NCI-H524 (cell line): Measurements from ENCODE around the gene RNF14.
"Not testable (repeated sequence)": the region's sequence is repeated elsewhere in the genome, so short reads cannot be mapped to it uniquely, and the experiment has no call there.

Experiments
- DNase-seq, 2 experiments: peaks; one replicate each; lab custom pipeline; 2025; lab: John Stamatoyannopoulos, UW

RNF14 gene

DNA sequence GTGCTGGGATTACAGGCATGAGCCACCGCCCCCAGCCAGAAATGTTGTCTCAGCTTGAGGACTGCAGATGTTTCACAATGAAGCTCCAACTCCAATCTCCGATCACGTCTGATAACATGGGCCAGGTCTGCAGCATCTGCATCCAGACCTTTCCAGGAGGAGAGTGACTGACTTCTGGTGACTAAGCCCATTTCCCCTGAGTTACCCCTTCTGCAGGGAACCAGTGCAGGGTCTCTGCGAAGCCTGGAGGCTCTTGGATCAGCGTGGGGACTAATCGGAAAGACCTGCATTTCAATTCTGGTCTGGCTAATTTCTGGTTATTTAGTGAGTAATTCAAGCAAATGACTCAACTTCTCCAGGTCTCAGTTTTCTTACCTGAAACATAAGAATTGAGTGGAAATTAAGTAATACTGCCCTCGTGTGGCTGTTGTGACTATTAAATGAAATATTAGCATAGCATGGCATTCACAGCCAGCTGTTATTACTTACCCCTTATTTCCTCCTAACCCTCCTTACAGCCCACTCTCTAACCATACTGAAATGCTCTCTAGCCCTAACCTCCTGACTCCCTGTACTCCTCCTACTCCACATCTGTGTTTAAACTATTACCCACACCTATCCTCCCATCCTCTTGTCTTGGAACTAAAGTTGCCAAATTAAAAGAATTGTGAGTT, 46.1 kb downstream of the RNF14 start:
- peak; percentile 23 to 63 for DNase-seq

GRCh38 chr5:142015781-142016533, 47.1 kb downstream of the RNF14 start:
- DNase-seq: no peak

GRCh38 chr5:142016556-142016955, 47.7 kb downstream of the RNF14 start:
- DNase-seq: no peak

DNA sequence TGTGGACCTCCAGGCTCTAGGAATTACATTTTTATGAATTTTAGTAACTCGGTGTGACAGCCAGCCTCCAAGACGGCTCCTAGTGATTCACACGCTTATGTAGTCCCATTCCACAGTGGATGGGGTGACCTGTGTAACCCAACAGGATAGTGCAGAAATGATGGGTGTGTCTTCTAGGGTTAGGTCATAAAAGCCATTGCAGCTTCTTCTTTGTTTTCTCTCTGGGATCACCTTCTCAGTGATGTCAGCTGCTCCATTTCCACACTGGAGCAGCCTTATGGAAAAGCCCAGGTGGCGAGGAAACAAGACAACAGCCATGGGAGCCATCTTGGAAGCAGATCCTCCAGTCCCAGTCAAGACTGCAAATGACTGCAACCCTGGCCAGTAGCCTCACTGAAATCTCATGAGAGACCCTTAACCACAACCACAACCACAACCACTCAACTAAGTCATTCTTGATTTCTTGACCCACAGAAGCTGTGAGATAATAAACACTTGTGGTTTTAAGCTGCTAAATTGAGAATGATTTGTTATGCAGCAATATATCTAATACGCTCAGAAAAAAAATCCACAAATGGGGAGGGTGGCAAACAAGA, 49.0 kb downstream of the RNF14 start:
- no peak for DNase-seq

DNA sequence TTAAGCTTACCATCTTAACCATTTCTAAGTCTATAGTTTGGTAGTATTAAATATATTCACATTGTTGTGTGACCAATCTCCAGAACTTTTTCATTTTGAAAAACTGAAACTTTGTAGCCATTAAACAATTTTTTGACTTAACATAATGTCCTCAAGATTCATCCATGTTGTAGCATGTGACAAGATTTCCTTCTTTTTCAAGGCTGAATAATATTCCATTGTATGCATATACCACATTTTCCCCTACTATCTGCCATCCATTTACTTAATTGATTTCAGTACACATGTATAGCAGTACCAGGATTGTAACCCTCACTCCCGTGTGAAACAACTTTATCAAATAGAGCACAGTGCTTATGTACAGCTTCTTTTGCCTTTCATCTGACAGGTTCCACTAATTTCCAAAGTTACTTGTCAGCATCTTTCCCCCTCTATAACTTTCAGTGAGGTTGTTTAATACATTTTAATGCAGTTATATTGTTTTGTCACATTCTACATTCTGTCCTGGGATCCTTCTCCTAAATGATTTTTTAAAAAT, 51.3 kb downstream of the RNF14 start:
- no peak for DNase-seq

DNA sequence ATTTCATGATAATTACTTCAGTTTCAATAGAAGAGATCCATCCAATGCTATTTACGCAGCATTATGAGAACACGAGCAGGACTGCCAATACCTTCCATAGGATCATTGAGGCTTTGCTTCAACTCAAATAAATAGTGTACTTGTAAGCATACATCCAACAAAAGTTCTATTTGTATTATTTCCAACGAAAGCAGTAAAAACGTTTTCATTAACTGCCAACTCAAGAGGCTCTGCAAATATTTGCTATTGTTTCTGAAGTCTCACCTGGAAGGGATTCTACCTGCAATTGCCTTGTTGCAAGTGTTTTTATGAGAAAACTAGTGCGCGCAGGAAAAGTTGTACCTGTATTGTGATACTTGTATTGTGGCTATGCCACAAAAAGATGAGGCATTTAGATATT, 54.9 kb downstream of the RNF14 start:
- DNase-seq: no peak

DNA sequence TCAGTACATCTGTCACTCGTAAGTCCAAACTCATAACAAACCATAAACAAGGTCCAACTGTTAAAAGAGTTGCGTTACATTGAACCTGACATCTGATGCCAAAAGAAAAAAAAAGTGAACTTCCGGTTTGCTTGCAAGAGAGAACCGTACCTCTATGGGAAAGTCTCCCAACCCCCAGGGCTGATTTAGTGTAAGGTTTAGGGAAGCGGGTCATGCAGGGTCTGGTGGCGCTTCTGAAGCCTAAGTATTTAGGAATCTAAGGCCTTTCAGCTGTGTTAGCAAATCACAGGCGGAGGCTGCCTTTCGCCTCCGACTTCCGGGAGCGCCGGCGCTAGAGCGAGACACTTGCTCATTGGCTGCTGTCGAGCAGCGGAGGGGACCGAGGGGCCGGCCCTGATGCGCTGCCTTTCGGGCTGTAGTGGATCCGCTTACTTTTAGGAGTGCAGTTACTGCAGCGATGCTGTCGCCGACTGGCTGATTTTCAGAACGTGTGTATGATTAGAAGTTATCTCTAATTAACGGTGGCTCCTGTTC, 55.9 kb downstream of the RNF14 start:
- DNase-seq: peak; percentile 96 to 98

DNA sequence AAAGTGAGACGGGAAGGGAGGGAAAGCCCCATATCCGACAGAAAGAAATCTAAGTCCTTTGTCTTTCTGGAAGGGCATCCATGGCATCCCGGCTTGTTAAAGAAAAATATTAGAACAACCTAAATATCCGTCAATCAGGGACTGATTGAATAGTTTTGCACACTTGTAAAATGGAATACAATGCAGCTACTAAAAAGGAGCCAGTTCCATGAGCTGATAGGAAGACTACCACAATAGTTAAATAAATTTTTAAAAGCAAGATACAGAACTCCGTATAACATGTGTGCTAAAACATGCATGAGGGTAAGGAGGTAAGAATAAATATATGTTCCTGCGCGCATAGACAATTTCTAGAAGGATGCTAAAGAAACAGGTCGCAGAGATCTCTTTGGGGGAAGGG, 56.7 kb downstream of the RNF14 start:
- DNase-seq: no peak

GRCh38 chr5:142032150-142032549, 63.2 kb downstream of the RNF14 start:
- no peak for DNase-seq

GRCh38 chr5:142032747-142033631, 64.1 kb downstream of the RNF14 start:
- DNase-seq: peak; percentile 28 to 48

- DNase-seq: not testable (repeated sequence)
Observed at GRCh38 chr5:142033632-142034567, 65.0 kb downstream of the RNF14 start.

- no peak for DNase-seq
Observed at GRCh38 chr5:142034994-142035393, 66.1 kb downstream of the RNF14 start.

DNA sequence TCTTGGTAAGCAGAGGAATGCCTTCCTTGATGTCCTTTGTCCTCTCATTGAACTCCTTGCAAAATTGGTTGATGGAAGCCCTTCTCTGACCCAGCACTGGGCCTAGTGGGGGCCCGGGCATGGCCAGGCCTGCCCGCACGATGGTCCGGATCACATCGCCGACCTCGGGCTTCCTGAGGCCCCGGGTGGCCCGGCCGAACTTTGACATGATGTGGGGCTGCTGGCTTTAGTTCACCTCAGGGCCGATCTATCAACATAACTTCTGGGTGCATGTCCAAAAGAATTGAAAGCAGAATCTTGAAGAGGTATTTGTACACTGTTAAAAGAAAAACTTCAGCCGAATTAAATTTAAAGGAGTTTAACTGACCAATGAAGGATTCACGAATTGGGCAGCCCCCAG, 68.0 kb downstream of the RNF14 start:
- no peak for DNase-seq

GRCh38 chr5:142037599-142037998, 68.7 kb downstream of the RNF14 start:
- DNase-seq: not testable (repeated sequence)

DNA sequence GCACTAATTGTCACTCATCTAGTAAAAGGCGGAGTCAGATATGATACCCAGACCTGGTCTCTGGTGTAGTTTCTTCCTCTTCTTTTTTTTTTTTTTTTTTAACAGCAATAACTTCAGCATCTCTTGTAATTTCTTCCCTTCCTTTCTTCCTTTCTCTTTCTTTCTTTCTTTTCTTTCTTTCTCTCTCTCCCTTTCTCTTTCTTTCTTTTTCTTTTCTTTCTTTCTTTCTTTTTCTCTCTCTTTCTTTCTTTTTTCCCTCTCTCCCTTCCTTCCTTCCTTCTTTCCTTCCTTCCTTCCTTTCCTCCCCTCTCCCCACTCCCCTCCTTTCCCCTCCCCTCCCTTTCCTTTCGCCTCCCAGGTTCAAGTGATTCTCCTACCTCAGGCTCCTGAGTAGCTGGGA, 69.8 kb downstream of the RNF14 start:
- no peak for DNase-seq
